KOPT-K1 (cell line): ENCODE data around the gene USF1.
A peak's percentile ranks its signal among the peaks of the same experiment; 100 is the strongest.

Source experiments
- H3K27ac ChIP-seq: fragments of 200-600 bp; sonication (generic); 2 replicates; pipeline ENCODE4 v1.5.1; 2016; ENCODE audit warnings: antibody characterized with exemption, mild to moderate bottlenecking, low read depth, low read length; ENCODE audit not compliant: poor library complexity, severe bottlenecking
- H3K36me3 ChIP-seq: fragments of 200-600 bp; sonication (generic); 2 replicates; pipeline ENCODE4 v1.5.1; 2017; ENCODE audit warnings: antibody characterized with exemption, mild to moderate bottlenecking, low read length, moderate library complexity; ENCODE audit not compliant: insufficient read depth
- H3K9me3 ChIP-seq: fragments of 200-600 bp; sonication (generic); 2 replicates; pipeline ENCODE4 v1.5.1; 2017; ENCODE audit warnings: antibody characterized with exemption, low read length, mild to moderate bottlenecking; ENCODE audit not compliant: insufficient read depth, poor library complexity, severe bottlenecking

USF1 gene, protein sequence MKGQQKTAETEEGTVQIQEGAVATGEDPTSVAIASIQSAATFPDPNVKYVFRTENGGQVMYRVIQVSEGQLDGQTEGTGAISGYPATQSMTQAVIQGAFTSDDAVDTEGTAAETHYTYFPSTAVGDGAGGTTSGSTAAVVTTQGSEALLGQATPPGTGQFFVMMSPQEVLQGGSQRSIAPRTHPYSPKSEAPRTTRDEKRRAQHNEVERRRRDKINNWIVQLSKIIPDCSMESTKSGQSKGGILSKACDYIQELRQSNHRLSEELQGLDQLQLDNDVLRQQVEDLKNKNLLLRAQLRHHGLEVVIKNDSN

DNA sequence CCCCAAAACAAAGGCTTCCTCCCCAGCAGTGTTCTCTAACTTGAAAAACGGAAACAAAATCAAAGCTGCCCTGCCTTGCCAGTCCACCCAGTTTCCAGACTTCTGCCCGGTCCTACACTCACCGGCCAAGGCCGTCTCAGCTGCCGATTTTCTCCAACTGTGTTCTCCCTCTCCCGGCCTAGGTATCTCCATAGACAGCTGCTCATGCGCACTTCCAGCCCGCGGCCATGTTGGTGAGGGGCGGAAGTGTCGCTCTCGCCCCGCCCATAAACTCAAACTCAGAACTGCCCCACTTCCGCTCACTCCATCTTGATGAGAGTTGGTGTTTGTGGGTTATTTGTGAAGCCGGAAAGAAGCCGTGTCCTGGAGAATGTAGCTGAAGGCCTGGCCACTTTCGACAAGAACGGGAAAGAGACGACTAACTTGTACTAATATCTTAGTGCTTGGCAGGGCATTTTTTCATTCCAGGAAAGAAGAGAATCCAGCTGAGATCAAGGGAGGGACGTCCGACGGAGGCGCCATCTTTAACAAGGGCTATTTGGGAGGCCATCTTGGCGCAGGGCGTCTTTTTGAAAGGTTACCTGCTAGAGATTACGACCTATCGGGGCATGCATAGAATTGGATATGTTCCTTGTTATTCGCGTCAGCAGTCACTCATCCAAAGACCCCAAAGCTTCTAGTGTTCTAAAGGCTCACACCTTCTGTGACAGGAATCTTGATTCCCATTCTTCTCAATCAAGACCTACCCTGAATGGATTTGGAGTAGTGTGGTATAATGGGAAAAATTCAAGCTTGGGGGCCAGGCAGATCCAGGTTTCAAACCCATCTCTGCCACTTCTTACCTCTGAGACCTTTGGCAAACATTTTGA lies at the start of gene USF1:
TSS of gene USF1 (minus strand) at position 242 of the 869 bp plus-strand sequence. CDS start 2,702 bp downstream, outside the sequence.
- H3K36me3 ChIP-seq: peaks cover 66% of the 10 kb centered on the region

DNA sequence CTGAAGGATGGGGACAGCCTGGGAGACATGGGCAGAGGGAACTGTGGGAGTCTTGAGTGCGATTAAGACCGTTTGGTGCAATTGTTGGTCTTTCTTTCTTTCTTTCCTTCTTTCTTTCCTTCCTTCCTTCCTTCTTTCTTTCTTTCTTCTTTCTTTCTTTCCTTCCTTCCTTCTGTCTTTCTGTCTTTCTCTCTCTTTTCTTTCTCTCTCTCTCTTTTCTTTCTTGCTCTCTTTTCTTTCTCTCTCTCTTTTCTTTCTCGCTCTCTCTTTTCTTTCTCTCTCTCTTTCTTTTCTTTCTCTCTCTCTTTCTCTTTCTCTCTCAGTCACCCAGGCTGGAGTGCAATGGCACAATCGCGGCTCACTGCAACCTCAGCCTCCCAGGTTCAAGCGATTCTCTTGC lies 49.5 kb upstream of the USF1 start:
- Histone ChIP-seq H3K9me3 (no peaks in the 10 kb centered on the region), H3K27ac (no peak overlapping the region), H3K36me3 (peaks cover 14% of the 10 kb centered on the region)

More for the DNA sequence above, at the start of gene USF1:
- no peaks in the 10 kb centered on the region for H3K9me3 ChIP-seq
- peak within 1 kb of the TSS; percentile 97 for H3K27ac ChIP-seq

DNA sequence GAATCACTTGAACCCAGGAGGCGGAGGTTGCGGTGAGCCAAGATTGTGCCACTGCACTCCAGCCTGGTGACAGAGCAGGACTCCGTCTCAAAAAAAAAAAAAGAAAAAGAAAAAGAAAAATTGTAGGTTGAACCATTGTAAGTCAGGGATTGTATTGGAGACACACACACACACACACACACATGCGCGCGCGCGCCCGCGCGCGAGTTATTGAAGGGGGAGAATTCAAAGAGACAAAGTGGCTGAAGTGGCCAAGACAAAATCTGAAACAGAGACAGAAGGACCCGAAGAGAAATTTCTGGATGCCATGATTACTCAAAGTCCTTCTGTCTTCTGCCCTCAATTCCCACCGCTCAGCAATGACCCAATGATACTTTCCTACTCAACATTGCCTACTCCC lies 48.7 kb upstream of the USF1 start:
- Histone ChIP-seq H3K27ac (no peak overlapping the region), H3K36me3 (peaks cover 6% of the 10 kb centered on the region), H3K9me3 (no peaks in the 10 kb centered on the region)

DNA sequence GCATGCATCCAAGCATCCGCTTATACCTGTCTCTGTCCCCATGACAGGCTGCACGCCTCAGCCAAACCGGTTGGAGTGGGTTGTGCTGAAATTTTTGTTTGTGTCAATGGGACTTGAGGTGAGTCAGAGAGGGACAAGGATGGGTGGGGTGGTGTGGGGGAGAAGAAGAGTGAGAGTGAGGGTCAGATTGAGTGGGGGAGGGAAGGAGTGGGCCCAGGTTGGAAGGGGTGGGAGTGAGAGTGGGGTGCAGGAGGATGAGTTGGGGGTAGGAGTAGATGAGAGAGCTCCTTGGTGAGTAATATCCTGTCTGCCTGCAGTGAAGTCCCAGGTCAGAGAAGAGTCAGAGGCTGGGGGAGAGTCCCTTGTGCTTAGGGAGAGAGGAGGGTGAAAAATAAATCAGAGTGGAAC lies 46.8 kb upstream of the USF1 start:
- H3K9me3 ChIP-seq: no peaks in the 10 kb centered on the region
- H3K27ac ChIP-seq: no peak overlapping the region

DNA sequence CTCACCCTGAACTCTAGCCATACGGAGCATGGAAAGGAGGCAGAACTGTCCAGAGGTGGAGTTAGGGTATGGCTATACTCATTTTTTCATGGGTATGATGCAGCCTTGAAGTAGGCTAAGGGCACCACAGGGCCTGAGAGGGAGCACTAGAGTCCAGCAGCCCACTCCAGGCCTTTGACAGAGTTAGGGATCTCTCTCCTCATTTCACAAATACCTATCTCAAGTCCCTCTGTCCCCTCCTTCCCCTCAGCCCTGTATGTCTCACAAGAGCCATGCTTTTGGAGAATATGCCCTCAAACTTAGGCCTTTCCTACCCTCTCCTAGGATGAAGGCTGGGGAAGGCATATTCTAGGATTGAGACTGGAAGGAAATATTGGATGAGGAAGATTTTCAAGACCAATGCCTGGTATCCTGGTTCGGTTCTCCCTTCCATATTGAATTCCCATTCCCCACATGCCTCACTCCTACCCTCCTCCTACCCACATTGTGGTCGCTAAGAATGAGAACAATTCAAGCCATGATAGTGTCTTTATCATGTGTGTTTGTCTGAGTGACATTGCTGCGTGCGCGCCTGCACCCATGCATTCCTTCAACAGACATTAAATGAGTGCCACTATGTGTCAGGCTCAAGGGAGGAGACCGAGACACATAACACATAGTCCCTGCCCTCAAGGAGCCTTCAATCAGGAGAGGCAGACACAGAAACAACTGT lies 46.2 kb upstream of the USF1 start:
- H3K27ac ChIP-seq: no peak overlapping the region
- H3K36me3 ChIP-seq: no peaks in the 10 kb centered on the region
- H3K9me3 ChIP-seq: no peaks in the 10 kb centered on the region

More for the DNA sequence above, 46.8 kb upstream of the USF1 start:
- H3K36me3 ChIP-seq: no peaks in the 10 kb centered on the region

DNA sequence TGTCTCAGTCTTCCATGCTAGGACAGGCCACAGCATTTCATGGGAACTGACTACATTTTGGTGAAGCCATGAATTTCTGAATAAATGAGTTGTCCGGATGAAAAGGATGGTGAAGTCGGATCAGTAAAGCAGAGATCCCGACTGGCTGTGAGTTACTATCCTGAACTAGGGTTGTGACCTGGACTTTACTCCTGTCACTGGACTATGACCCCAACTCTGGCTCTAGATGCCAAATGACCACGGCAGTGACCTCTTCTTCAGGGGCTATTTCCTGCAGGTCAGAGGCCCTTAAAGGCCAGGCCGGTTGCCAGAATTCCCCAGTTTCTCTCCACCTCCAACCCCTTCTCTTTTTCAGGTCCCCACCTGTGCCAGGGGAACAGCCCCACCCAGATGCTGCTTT lies 45.3 kb upstream of the USF1 start:
- Histone ChIP-seq H3K27ac (no peak overlapping the region), H3K9me3 (no peaks in the 10 kb centered on the region), H3K36me3 (no peaks in the 10 kb centered on the region)

DNA sequence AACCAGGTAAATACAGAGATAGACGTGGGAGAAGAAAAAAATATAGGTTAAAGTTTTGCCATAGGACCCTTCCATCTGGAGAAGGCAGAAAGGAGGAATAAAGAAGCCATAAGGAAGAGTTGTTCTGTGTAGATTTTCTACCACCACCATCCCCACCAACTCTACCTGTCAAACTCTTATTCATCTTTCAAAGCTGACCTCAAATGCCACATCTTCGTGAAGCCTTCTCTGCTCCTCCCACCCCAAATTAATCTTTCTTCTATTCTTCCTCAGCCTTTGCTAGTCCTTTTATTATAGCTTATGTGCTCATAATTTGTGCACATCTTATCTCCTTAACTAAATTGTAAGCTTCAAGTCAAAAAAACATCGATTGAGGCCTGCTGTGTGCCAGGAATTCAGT lies 44.8 kb upstream of the USF1 start:
- no peak overlapping the region for H3K27ac ChIP-seq
- H3K36me3 ChIP-seq: no peaks in the 10 kb centered on the region
- no peaks in the 10 kb centered on the region for H3K9me3 ChIP-seq

DNA sequence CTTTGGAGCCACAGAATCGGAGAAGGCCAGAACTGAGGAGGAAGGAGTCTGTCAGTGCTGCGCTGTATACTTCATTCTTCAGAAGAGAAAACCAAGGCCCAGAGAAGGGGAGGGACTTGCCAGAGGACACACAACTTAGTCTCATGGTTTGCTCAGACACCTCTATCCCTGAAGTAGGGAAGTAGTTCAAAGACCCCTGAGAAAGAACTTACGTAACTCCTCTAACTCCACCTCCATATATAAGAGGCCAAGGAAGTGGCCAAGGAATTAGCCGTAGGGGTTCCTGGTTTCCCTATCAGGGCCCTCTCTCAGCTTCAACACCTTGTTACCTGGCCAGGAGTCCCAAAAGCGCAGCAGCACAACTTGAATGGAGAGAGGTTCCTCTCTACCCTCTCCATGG lies 44.2 kb upstream of the USF1 start:
- Histone ChIP-seq H3K27ac (no peak overlapping the region), H3K9me3 (no peaks in the 10 kb centered on the region), H3K36me3 (no peaks in the 10 kb centered on the region)

DNA sequence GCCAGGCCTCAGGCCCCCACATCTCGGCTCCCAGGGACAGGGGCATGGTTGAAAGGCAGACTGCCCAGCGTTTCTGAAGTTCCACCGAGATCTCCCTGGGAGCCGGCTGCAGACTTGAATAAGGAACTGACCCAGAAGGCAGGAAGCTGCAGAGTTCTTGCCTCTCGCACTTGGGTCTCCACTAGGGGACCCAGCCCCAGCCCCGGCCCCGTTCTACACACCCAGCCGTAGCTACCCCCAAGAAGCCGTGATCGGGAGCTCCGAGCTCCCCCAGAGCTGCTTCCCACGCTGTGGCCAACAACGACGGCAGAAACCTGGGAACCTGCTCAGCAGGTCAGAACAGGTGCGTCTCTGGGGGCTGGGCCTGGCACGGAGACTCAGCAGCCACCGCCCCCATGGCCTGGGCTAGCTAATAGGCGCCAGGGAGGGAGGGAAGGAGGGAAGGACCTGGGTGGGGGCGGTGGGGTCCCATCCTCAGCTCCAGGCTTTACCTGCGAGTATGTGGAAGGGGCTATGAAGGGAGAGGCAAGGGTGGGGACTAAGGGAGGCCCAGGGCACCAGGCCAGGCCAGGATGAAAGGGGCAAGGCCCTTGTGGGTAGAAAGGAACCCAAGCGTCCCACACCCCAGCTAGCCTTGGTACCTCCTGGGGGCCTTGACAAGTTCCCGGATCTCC lies 43.6 kb upstream of the USF1 start, which contains the start of gene NECTIN4:
TSS of gene NECTIN4 (minus strand) at position 308 of the 674 bp plus-strand sequence. CDS start at position 46, 262 bp downstream.
- no peak within 1 kb of the TSS for H3K27ac ChIP-seq
- no peaks in the 10 kb centered on the region for H3K9me3 ChIP-seq
- H3K36me3 ChIP-seq: no peaks in the 10 kb centered on the region

DNA sequence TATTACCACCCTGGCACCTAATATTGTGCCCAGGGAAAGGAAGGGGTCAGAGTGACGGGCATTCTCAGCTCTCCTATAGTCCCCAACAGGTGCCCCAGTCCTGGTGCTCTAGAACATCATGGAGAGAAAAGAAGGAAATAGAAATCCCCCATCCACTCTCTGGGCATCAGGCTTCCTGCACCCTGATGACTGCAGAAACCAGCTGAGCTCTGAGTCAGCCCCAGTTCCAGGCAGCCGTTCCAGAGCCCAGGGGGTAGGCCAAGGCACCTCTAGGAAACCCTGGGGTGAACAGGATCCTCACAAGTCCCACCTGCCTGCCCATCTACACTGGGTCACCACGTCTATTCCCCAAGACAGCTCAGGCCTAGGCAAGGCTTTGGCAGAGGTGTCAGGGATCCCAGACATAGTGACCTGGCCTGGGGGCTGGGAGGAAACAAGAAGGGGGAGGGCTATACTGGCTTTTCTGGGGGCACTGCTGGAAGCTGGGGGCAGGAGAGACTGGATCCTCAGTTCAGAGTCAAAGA lies 42.9 kb upstream of the USF1 start:
- H3K27ac ChIP-seq: no peak overlapping the region
- no peaks in the 10 kb centered on the region for H3K36me3 ChIP-seq
- no peaks in the 10 kb centered on the region for H3K9me3 ChIP-seq

DNA sequence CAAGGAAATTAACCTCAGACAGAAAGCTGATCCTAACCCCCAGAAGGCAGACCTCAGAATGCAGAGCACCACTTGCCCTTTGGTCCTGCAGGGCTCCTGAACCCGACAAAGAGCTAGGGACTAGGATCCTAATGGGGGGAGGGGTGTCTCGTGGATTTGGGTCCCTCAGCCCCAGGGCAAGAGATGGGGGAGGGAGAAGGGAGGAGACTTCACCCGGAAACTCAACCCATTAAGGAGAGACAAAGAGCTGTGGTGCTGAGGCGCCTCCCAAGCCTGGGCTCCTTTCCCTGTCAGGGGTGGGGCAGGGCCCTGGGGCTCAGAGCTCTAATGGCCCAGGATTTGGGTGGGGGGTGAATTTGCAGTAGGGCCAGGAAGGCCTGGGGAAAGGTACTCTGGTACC lies 40.7 kb upstream of the USF1 start:
- Histone ChIP-seq H3K9me3 (no peaks in the 10 kb centered on the region), H3K27ac (no peak overlapping the region), H3K36me3 (no peaks in the 10 kb centered on the region)

DNA sequence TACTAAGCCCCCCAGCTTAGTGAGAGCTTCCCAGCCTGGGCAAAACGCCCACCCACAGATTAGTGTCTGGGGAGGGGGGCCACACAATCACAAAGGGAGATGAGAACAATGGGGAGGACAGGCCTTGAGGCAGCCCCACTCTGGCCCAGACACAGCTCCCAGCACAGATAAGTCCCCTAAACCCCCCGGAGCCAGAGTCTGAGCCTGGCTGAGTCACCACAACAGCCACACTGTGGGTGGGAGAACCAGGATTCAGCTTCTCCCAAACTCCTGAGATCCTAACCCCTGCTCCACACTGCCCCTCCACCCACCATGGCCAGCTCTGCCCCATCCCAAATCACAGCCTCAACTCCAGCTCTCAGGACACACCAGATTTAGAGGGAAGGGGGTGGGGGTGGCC lies 39.4 kb upstream of the USF1 start:
- H3K36me3 ChIP-seq: no peaks in the 10 kb centered on the region
- H3K27ac ChIP-seq: no peak overlapping the region
- H3K9me3 ChIP-seq: no peaks in the 10 kb centered on the region

DNA sequence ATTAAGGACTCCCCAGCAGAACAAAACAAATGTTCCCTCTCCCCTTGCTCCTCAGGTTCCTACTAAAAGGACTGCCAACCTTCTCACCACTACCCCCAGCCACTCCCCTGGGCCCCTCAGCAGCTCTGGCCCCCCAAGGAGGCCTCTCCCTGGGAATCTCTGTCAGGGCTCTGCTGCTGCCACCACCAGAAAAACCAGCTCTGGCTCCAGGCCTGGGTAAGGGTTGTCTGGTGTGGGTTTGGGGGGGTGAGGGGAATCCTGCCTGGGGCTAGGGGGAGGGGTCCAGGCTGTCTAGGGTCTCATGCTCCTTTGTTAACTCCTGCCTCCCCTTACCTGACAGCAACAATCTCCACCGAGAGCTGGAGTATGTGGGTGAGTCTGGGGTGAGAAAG lies 38.8 kb upstream of the USF1 start:
- H3K36me3 ChIP-seq: no peaks in the 10 kb centered on the region
- H3K27ac ChIP-seq: no peak overlapping the region
- no peaks in the 10 kb centered on the region for H3K9me3 ChIP-seq

DNA sequence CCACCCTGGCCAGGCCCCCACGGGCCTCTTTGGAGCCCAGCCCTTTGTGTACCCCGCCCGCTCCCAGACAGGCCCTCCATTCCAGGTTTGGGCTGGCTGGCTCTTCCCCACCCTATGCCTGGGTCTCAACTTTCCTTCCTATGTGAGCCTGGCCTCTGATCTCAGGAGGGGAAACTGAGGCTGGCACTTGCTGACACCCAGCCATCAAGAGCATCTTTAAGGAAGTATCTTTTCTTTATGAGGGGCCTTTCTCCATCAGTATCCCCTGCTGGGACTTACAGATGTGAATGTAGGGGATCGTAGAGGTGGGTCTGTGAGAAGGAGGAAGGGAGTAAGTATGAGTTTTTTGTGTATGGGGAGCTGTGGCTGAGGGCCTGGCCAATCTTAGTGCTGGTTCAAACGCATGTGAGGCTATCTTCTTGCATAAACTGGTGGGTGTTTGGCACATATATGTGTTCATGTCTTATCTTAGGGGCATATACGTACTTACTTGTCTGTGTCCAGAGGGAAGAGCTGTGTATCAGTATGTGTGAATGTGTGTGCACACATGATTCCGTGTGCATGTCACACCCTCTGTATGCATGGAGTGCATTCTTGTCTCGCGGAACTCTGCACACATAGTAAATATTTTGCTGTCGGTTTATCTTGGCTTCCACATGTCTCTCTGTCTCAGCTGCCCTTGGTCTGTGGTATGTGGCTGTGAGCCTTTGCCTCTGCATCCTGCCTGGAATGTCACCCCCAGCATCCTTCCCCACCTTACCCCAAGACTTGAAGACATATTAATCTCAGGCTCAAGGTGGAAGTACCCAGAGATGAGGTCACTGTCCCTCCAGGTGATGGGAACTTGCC lies 38.2 kb upstream of the USF1 start:
- Histone ChIP-seq H3K27ac (no peak overlapping the region), H3K36me3 (no peaks in the 10 kb centered on the region), H3K9me3 (no peaks in the 10 kb centered on the region)
